H1 (cell line): ENCODE data around the gene KLHDC10. TPM values are rescaled to one million over a fixed set of nuclear protein-coding genes. Genes with fewer than 3 reads are reported as not detected.

Experiments used
- CTCF ChIA-PET: fragments of 300-600 bp; sonication (Branson Sonifier 250); formaldehyde crosslinking; loops from one replicate; lab custom pipeline; 2021; ENCODE audit not compliant: partially characterized antibody; lab: Charles Lee
- POLR2A ChIA-PET: fragments of 300-600 bp; sonication (Branson Sonifier 250); formaldehyde crosslinking; loops from one replicate; lab custom pipeline; 2021; ENCODE audit warnings: inconsistent platforms; ENCODE audit not compliant: partially characterized antibody; lab: Charles Lee
- DNase-seq, 2 experiments: peaks; one replicate each; pipeline versions ENCODE4 v3.0.0 to v3.0.0-alpha.2; 2010 to 2022; ENCODE audit warnings: low spot score in 2 of 2, low read depth in 1 of 2, mixed read lengths in 1 of 2
- FAIRE-seq: peaks from 2 replicates; lab custom pipeline; 2011; peaks lifted over from hg19 to GRCh38; lab: Jason Lieb, UNC
- H2AFZ ChIP-seq: 2 replicates; pipeline ENCODE4 v1.8.1; 2012; ENCODE audit warnings: low read length, inconsistent platforms
- H2AK5ac ChIP-seq: 2 replicates; pipeline ENCODE4 v1.6.1; 2013; ENCODE audit warnings: low read depth, low read length
- H2BK120ac ChIP-seq: replicated peaks from 2 replicates; pipeline ENCODE3; 2013; ENCODE audit warnings: low read depth, low read length, inconsistent platforms
- H2BK12ac ChIP-seq: 2 replicates; pipeline ENCODE4 v1.6.1; 2013; ENCODE audit warnings: low read depth, low read length
- H2BK15ac ChIP-seq: 2 replicates; pipeline ENCODE4 v1.6.1; 2013; ENCODE audit warnings: low read length
- H2BK20ac ChIP-seq: 2 replicates; pipeline ENCODE4 v1.6.1; 2013; ENCODE audit warnings: low read length
- H2BK5ac ChIP-seq: 2 replicates; pipeline ENCODE4 v1.6.1; 2013; ENCODE audit warnings: low read depth, low read length
- H3K14ac ChIP-seq: 2 replicates; pipeline ENCODE4 v1.6.1; 2013; ENCODE audit warnings: inconsistent platforms; ENCODE audit not compliant: insufficient read length
- H3K18ac ChIP-seq: 2 replicates; pipeline ENCODE4 v1.6.1; 2013; ENCODE audit warnings: low read length; ENCODE audit errors: extremely low read depth
- H3K23ac ChIP-seq: 2 replicates; pipeline ENCODE4 v1.6.1; 2013; ENCODE audit warnings: inconsistent platforms; ENCODE audit not compliant: insufficient read length
- H3K23me2 ChIP-seq: 2 replicates; pipeline ENCODE4 v1.6.1; 2013; ENCODE audit warnings: low read depth, low read length
- H3K27ac ChIP-seq: 2 replicates; pipeline ENCODE4 v1.6.1; 2011; ENCODE audit warnings: low read depth, low read length, inconsistent platforms
- H3K27me3 ChIP-seq, 4 experiments: replicated peaks in 1 of 4; 1 replicate in 1 of 4; 2 replicates in 3 of 4; pipeline versions ENCODE4 v1.6.1 to v1.8.1; 2011 to 2013; ENCODE audit warnings: low read length in 3 of 4, mild to moderate bottlenecking in 3 of 4, inconsistent platforms in 2 of 4, mixed read lengths in 2 of 4, moderate library complexity in 1 of 4; ENCODE audit not compliant: control insufficient read depth in 3 of 4, insufficient read depth in 3 of 4; ENCODE audit errors: extremely low read depth in 1 of 4
- H3K36me3 ChIP-seq, 4 experiments: 2 replicates each; pipeline versions ENCODE4 v1.6.1 to v1.8.1; 2011 to 2013; ENCODE audit warnings: mild to moderate bottlenecking in 4 of 4, low read length in 3 of 4, moderate library complexity in 2 of 4, control low read depth in 1 of 4, inconsistent platforms in 1 of 4; ENCODE audit not compliant: insufficient read depth in 4 of 4, control insufficient read depth in 2 of 4
- H3K4ac ChIP-seq: replicated peaks from 2 replicates; pipeline ENCODE3; 2013; ENCODE audit warnings: low read length, low read depth, mixed read lengths, inconsistent platforms; ENCODE audit not compliant: insufficient read length
- H3K4me1 ChIP-seq, 4 experiments: replicated peaks in 1 of 4; 1 replicate in 1 of 4; 2 replicates in 3 of 4; pipeline versions ENCODE4 v1.6.1 to v1.8.1; 2011 to 2013; ENCODE audit warnings: low read length in 3 of 4, inconsistent platforms in 2 of 4, mixed read lengths in 1 of 4; ENCODE audit not compliant: insufficient read depth in 4 of 4, control insufficient read depth in 3 of 4
- H3K4me2 ChIP-seq, 2 experiments: 2 replicates each; pipeline versions ENCODE4 v1.6.1 to v1.8.1; 2011 to 2013; ENCODE audit warnings: low read depth in 2 of 2, low read length in 2 of 2, control low read depth in 1 of 2, inconsistent platforms in 1 of 2, mild to moderate bottlenecking in 1 of 2; ENCODE audit not compliant: insufficient read depth in 1 of 2
- H3K4me3 ChIP-seq, 4 experiments: fragments of 200-600, 300-600 bp in 1 of 4; sonication (generic), shearing (Covaris generic), sonication (Bioruptor Twin) in 1 of 4; 2 replicates each; pipeline versions ENCODE4 v1.5.1 to v1.8.1; 2011 to 2016; ENCODE audit warnings: low read length in 4 of 4, low read depth in 3 of 4, control low read depth in 2 of 4, inconsistent platforms in 2 of 4, mild to moderate bottlenecking in 2 of 4, mixed read lengths in 1 of 4, moderate library complexity in 1 of 4; ENCODE audit not compliant: insufficient read depth in 2 of 4; ENCODE audit errors: extremely low read depth in 1 of 4
- H3K56ac ChIP-seq: replicated peaks from 2 replicates; pipeline ENCODE3; 2013; ENCODE audit warnings: low read depth, mild to moderate bottlenecking, mixed read lengths, low read length, inconsistent platforms; ENCODE audit not compliant: insufficient read length
- H3K79me1 ChIP-seq: 2 replicates; pipeline ENCODE4 v1.6.1; 2013; ENCODE audit warnings: low read depth, low read length, control low read depth
- H3K79me2 ChIP-seq, 2 experiments: 2 replicates each; pipeline versions ENCODE4 v1.6.1 to v1.8.1; 2012 to 2013; ENCODE audit warnings: low read length in 2 of 2, mild to moderate bottlenecking in 2 of 2, inconsistent platforms in 1 of 2; ENCODE audit not compliant: insufficient read depth in 2 of 2, control insufficient read depth in 1 of 2
- H3K9ac ChIP-seq, 4 experiments: replicated peaks in 1 of 4; 1 replicate in 1 of 4; 2 replicates in 3 of 4; pipeline versions ENCODE4 v1.6.1 to v1.8.1; 2011 to 2013; ENCODE audit warnings: low read depth in 3 of 4, low read length in 3 of 4, control low read depth in 2 of 4, mild to moderate bottlenecking in 2 of 4, moderate library complexity in 2 of 4, inconsistent platforms in 1 of 4; ENCODE audit errors: extremely low read depth in 1 of 4
- H3K9me3 ChIP-seq, 2 experiments: 2 replicates each; pipeline versions ENCODE4 v1.6.1 to v1.8.1; 2012 to 2013; ENCODE audit warnings: mild to moderate bottlenecking in 2 of 2, moderate library complexity in 2 of 2, control low read depth in 1 of 2, inconsistent platforms in 1 of 2, low read depth in 1 of 2, low read length in 1 of 2, mixed read lengths in 1 of 2; ENCODE audit not compliant: insufficient read depth in 2 of 2
- H4K20me1 ChIP-seq, 2 experiments: replicated peaks in 1 of 2; 2 replicates each; pipeline versions ENCODE3 to v1.8.1; 2011 to 2013; ENCODE audit warnings: inconsistent platforms in 2 of 2, low read length in 2 of 2, mild to moderate bottlenecking in 1 of 2; ENCODE audit not compliant: insufficient read depth in 2 of 2, control insufficient read depth in 1 of 2
- H4K5ac ChIP-seq: 2 replicates; pipeline ENCODE4 v1.6.1; 2013; ENCODE audit warnings: low read length, low read depth, mixed read lengths, inconsistent platforms; ENCODE audit not compliant: insufficient read length
- H4K8ac ChIP-seq: 2 replicates; pipeline ENCODE4 v1.8.0; 2013; ENCODE audit warnings: mild to moderate bottlenecking, moderate library complexity, low read length, inconsistent platforms; ENCODE audit not compliant: insufficient read depth; ENCODE audit errors: extremely low read depth
- H4K91ac ChIP-seq: replicated peaks from 2 replicates; pipeline ENCODE3; 2013; ENCODE audit warnings: low read length, mixed read lengths, inconsistent platforms; ENCODE audit not compliant: insufficient read length
- JUND ChIP-seq: IDR thresholded peaks from 2 replicates; pipeline ENCODE4 v1.6.1; 2011; ENCODE audit warnings: mild to moderate bottlenecking, improper control_type of control experiment, low read length
- WGBS, 2 experiments: shearing (Covaris generic) in 1 of 2; methylation state at CpG; one replicate each; pipeline versions ENCODE4 v1.1.6 to v1.1.7; 2013 to 2015; ENCODE audit warnings: low lambda C conversion rate in 2 of 2, mixed read lengths in 2 of 2, inconsistent platforms in 1 of 2, low coverage in 1 of 2, missing lambda C conversion rate in 1 of 2; ENCODE audit not compliant: insufficient replicate concordance in 2 of 2, insufficient coverage in 1 of 2, insufficient read length in 1 of 2; ENCODE audit errors: extremely low coverage in 1 of 2, missing lambda C conversion rate in 1 of 2; 5-methylcytosine and 5-hydroxymethylcytosine counted together
- polyA plus RNA-seq, 7 experiments: library from polyadenylated mRNA; depleted of rRNA in 3 of 7; stranded (reverse) in 5 of 7; unstranded in 2 of 7; fragments of >200 nt in 5 of 7; fragments of 200-250 nt in 2 of 7; gene quantifications; 1 replicate in 5 of 7; 2 replicates in 1 of 7; 4 replicates in 1 of 7; pipeline versions ENCODE4 v1.2.1 to v1.2.3, GENCODE V29; 2011 to 2013; ENCODE audit warnings: missing spikeins in 2 of 7, mixed read lengths in 2 of 7
- total RNA-seq: library from RNA; stranded (reverse); fragmentation: NEBNext Ultra II Directional; extraction: Animal tissue kit (Norgen Biotek cat#: 25700); gene quantifications from 2 replicates; pipeline ENCODE4 v1.2.1, GENCODE V29; 2021

Gene KLHDC10
- total and polyA plus RNA-seq, 2 of the 8 experiments (the other 6 are each of a cell fraction or from before 2014, with no cell fraction given): 6.6 to 14.5 TPM

GRCh38 chr7:130096243-130096827 is 26.0 kb downstream of the KLHDC10 start:
- peaks cover 3 to 5% of the 10 kb centered on the region in 2 experiments for H4K20me1 ChIP-seq
- no peaks in the 10 kb centered on the region for H3K23me2 ChIP-seq
- H3K4ac ChIP-seq: no peak overlapping the region
- H4K8ac ChIP-seq: no peak overlapping the region
- no peak overlapping the region for H2BK20ac ChIP-seq
- no peak overlapping the region for H3K4me2 ChIP-seq
- H2AFZ ChIP-seq: no peak overlapping the region
- POLR2A ChIA-PET: interaction anchor here (0.7 kb wide), 1 partner anchor 9 kb away, joined by 4 read pairs; no protein-coding TSS in a partner anchor
- no peak overlapping the region for H2BK15ac ChIP-seq
- DNase-seq: no peak
- FAIRE-seq: no peak
- H3K4me1 ChIP-seq: no peaks in the 10 kb centered on the region
- CTCF ChIA-PET: interaction anchor here (0.7 to 1.5 kb wide), 4 partner anchors 10 to 488 kb away, joined by 3 to 4 read pairs (median 3); no protein-coding TSS in a partner anchor
- H3K27ac ChIP-seq: no peak overlapping the region
- no peak overlapping the region for H2BK120ac ChIP-seq
- H2BK12ac ChIP-seq: no peak overlapping the region
- no peak overlapping the region for H2AK5ac ChIP-seq
- H3K9ac ChIP-seq: no peak overlapping the region
- no peak overlapping the region for H4K91ac ChIP-seq
- H3K56ac ChIP-seq: no peak overlapping the region
- no peaks in the 10 kb centered on the region; the same call in 1 of the 2 replicates for H3K79me1 ChIP-seq
- WGBS, 2 experiments: 87% methylated on average over 4 of the region's 4 CpGs; no CpG with 5 or more reads in 1 of the 2 experiments
- H3K9me3 ChIP-seq: no peaks in the 10 kb centered on the region
- H3K79me2 ChIP-seq: peaks cover 0 to 9% of the 10 kb centered on the region in 2 experiments; a peak in 1 of 4 replicates
- H3K18ac ChIP-seq: no peak overlapping the region
- no peak overlapping the region for H2BK5ac ChIP-seq
- H3K4me3 ChIP-seq: no peak overlapping the region
- H3K23ac ChIP-seq: no peak overlapping the region
- H3K36me3 ChIP-seq: no peaks in the 10 kb centered on the region
- no peak overlapping the region for H4K5ac ChIP-seq
- H3K27me3 ChIP-seq: no peaks in the 10 kb centered on the region; a peak in 1 of 7 replicates
- no peak overlapping the region for H3K14ac ChIP-seq
- no peak for TF ChIP-seq JUND
